H9 (cell line): ENCODE results near the gene LARGE1. TPM values are rescaled to one million over a fixed set of nuclear protein-coding genes. Genes with fewer than 3 reads are reported as not detected.
A peak's percentile ranks its signal among the peaks of the same experiment; 100 is the strongest.

Experiments
- DNase-seq: peaks from one replicate; pipeline ENCODE4 v3.0.0-alpha.2; 2017
- H2AFZ ChIP-seq: one replicate; pipeline ENCODE4 v1.6.1; 2013; ENCODE audit warnings: mild to moderate bottlenecking, low read length, control low read depth, moderate library complexity
- H2AK5ac ChIP-seq: 2 replicates; pipeline ENCODE4 v1.6.1; 2013; ENCODE audit warnings: low read length, control low read depth, mixed read lengths; ENCODE audit not compliant: insufficient read length
- H2BK120ac ChIP-seq: one replicate; pipeline ENCODE4 v1.6.1; 2013; ENCODE audit warnings: low read depth, mild to moderate bottlenecking, low read length, control low read depth, inconsistent platforms; ENCODE audit not compliant: poor library complexity, severe bottlenecking
- H2BK12ac ChIP-seq: 2 replicates; pipeline ENCODE4 v1.6.1; 2013; ENCODE audit warnings: low read length, control low read depth, mixed read lengths, low read depth; ENCODE audit not compliant: insufficient read length
- H2BK15ac ChIP-seq: 2 replicates; pipeline ENCODE4 v1.6.1; 2013; ENCODE audit warnings: low read depth, low read length, control low read depth
- H2BK20ac ChIP-seq: one replicate; pipeline ENCODE4 v1.6.1; 2013; ENCODE audit warnings: low read depth, mild to moderate bottlenecking, low read length, control low read depth, inconsistent platforms; ENCODE audit not compliant: poor library complexity, severe bottlenecking
- H2BK5ac ChIP-seq: 2 replicates; pipeline ENCODE4 v1.6.1; 2013; ENCODE audit warnings: low read length, control low read depth, mixed read lengths; ENCODE audit not compliant: insufficient read length
- H3K14ac ChIP-seq: 2 replicates; pipeline ENCODE4 v1.6.1; 2013; ENCODE audit warnings: low read length, control low read depth; ENCODE audit not compliant: insufficient read depth
- H3K18ac ChIP-seq: 2 replicates; pipeline ENCODE4 v1.6.1; 2013; ENCODE audit warnings: low read depth, mild to moderate bottlenecking, mixed read lengths, low read length, control low read depth; ENCODE audit not compliant: insufficient read length
- H3K23ac ChIP-seq: 2 replicates; pipeline ENCODE4 v1.6.1; 2013; ENCODE audit warnings: low read length, control low read depth, mixed read lengths, low read depth; ENCODE audit not compliant: insufficient read length
- H3K23me2 ChIP-seq: 2 replicates; pipeline ENCODE4 v1.6.1; 2013; ENCODE audit warnings: low read depth, mild to moderate bottlenecking, mixed read lengths, low read length, control low read depth; ENCODE audit not compliant: insufficient read length, poor library complexity, severe bottlenecking
- H3K27ac ChIP-seq: 2 replicates; pipeline ENCODE4 v1.5.1; 2013; ENCODE audit warnings: low read length, control low read depth, mixed read lengths, low read depth; ENCODE audit not compliant: insufficient read length
- H3K27me3 ChIP-seq: 2 replicates; pipeline ENCODE4 v1.6.1; 2013; ENCODE audit warnings: low read length, control low read depth, inconsistent platforms; ENCODE audit not compliant: insufficient read depth
- H3K4ac ChIP-seq: 2 replicates; pipeline ENCODE4 v1.6.1; 2013; ENCODE audit warnings: low read depth, mild to moderate bottlenecking, control low read depth, inconsistent platforms, low read length, moderate library complexity
- H3K4me1 ChIP-seq: 2 replicates; pipeline ENCODE4 v1.6.1; 2013; ENCODE audit warnings: low read length, control low read depth, inconsistent platforms; ENCODE audit not compliant: insufficient read depth
- H3K4me2 ChIP-seq: 2 replicates; pipeline ENCODE4 v1.6.1; 2013; ENCODE audit warnings: low read length, control low read depth, mixed read lengths; ENCODE audit not compliant: insufficient read length, insufficient read depth
- H3K56ac ChIP-seq: 2 replicates; pipeline ENCODE4 v1.6.1; 2013; ENCODE audit warnings: low read depth, mild to moderate bottlenecking, mixed read lengths, low read length, control low read depth; ENCODE audit not compliant: insufficient read length
- H3K79me1 ChIP-seq: 2 replicates; pipeline ENCODE4 v1.6.1; 2013; ENCODE audit warnings: low read depth, mild to moderate bottlenecking, moderate library complexity, low read length, control low read depth, inconsistent platforms; ENCODE audit not compliant: insufficient read depth, poor library complexity, severe bottlenecking
- H3K79me2 ChIP-seq: 2 replicates; pipeline ENCODE4 v1.6.1; 2013; ENCODE audit warnings: low read length, control low read depth, inconsistent platforms; ENCODE audit not compliant: insufficient read depth
- H3K9ac ChIP-seq: 2 replicates; pipeline ENCODE4 v1.6.1; 2013; ENCODE audit warnings: low read length, control low read depth, mixed read lengths; ENCODE audit not compliant: insufficient read length; ENCODE audit errors: extremely low read depth
- H3K9me3 ChIP-seq: one replicate; pipeline ENCODE4 v1.6.1; 2013; ENCODE audit warnings: low read depth, low read length, inconsistent platforms; ENCODE audit not compliant: control insufficient read depth
- H3T11ph ChIP-seq: one replicate; pipeline ENCODE4 v1.6.1; 2013; ENCODE audit warnings: mild to moderate bottlenecking, low read length, control low read depth, inconsistent platforms
- H4K20me1 ChIP-seq: one replicate; pipeline ENCODE4 v1.6.1; 2013; ENCODE audit not compliant: control insufficient read depth, insufficient read length, insufficient read depth
- H4K5ac ChIP-seq: 2 replicates; pipeline ENCODE4 v1.6.1; 2013; ENCODE audit warnings: low read depth, mild to moderate bottlenecking, mixed read lengths, low read length, control low read depth; ENCODE audit not compliant: insufficient read length
- H4K8ac ChIP-seq: replicated peaks from 2 replicates; pipeline ENCODE4 v1.6.1; 2013; ENCODE audit warnings: low read length, control low read depth, mixed read lengths, low read depth; ENCODE audit not compliant: insufficient read length
- H4K91ac ChIP-seq: 2 replicates; pipeline ENCODE4 v1.6.1; 2013; ENCODE audit warnings: low read depth, mild to moderate bottlenecking, moderate library complexity, mixed read lengths, low read length, control low read depth; ENCODE audit not compliant: insufficient read length
- H3K27ac Mint-ChIP-seq, 3 experiments: 2 replicates in 2 of 3; 3 replicates in 1 of 3; pipeline ENCODE4 v1.8.0; 2020 to 2021; ENCODE audit warnings: mixed read lengths in 3 of 3, mild to moderate bottlenecking in 1 of 3, moderate library complexity in 1 of 3
- H3K27me3 Mint-ChIP-seq: 2 replicates; pipeline ENCODE4 v1.8.0; 2021; ENCODE audit warnings: low read depth, mild to moderate bottlenecking, moderate library complexity, mixed read lengths
- H3K36me3 Mint-ChIP-seq, 3 experiments: 2 replicates in 2 of 3; 3 replicates in 1 of 3; pipeline ENCODE4 v1.8.0; 2020 to 2021; ENCODE audit warnings: low read depth in 3 of 3, mixed read lengths in 3 of 3; ENCODE audit not compliant: insufficient read depth in 1 of 3
- H3K4me1 Mint-ChIP-seq, 2 experiments: 2 replicates each; pipeline ENCODE4 v1.8.0; 2020; ENCODE audit warnings: mixed read lengths in 2 of 2
- H3K4me3 Mint-ChIP-seq, 2 experiments: 2 replicates in 1 of 2; 3 replicates in 1 of 2; pipeline ENCODE4 v1.8.0; 2020 to 2021; ENCODE audit warnings: mild to moderate bottlenecking in 2 of 2, mixed read lengths in 2 of 2, moderate library complexity in 1 of 2
- H3K9me3 Mint-ChIP-seq, 2 experiments: 2 replicates in 1 of 2; 3 replicates in 1 of 2; pipeline ENCODE4 v1.8.0; 2020; ENCODE audit warnings: mild to moderate bottlenecking in 2 of 2, mixed read lengths in 2 of 2, moderate library complexity in 1 of 2
- WGBS: extraction: QIAGEN DNeasy Blood & Tissue Kit; methylation state at CpG from one replicate; pipeline ENCODE4 v1.1.7; 2013; ENCODE audit warnings: missing lambda C conversion rate, low lambda C conversion rate, mixed read lengths; ENCODE audit not compliant: insufficient read length; ENCODE audit errors: extremely low coverage; 5-methylcytosine and 5-hydroxymethylcytosine counted together
- total RNA-seq: library from RNA; stranded (reverse); gene quantifications from 2 replicates; pipeline ENCODE4 v1.2.1, GENCODE V29; 2021
- TF ChIP-seq, protein P1 (sequence below): fragments of 200-600 bp; sonication (generic); conservative IDR thresholded peaks from 3 replicates; pipeline ENCODE4 v1.8.0; 2021; ENCODE audit warnings: antibody characterized with exemption, mild to moderate bottlenecking

Gene LARGE1
- total RNA-seq, 1 experiment from 2014 or later = 43.5 TPM

DNA sequence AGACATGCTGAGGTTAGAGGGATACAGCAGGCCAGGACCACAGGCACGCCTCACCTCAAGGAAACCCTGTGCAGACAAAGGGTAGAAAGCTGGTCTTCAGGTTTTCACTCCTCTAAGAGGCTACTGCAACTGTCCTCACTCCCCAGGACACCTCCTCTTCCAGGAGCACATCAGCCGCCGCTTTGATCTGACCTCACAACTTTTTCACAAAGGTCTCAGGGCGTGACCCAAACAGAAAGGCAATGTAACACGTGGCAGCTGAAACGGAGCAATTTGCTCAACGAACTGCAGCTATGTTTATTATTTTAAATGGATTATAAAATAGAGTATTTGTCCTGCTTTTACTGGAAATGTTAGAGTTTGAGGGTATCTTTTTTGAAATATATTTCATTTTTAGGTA is 46.1 kb downstream of the LARGE1 start:
- Histone ChIP-seq H3T11ph (no peak overlapping the region), H3K79me1 (no peaks in the 10 kb centered on the region), H3K9ac (no peak overlapping the region), H4K20me1 (no peaks in the 10 kb centered on the region), H3K18ac (peak overlapping the region; percentile 17), H3K23ac (no peak overlapping the region), H4K5ac (no peak overlapping the region), H2BK15ac (no peak overlapping the region), H3K14ac (no peak overlapping the region), H2BK120ac (no peak overlapping the region), H2BK5ac (no peak overlapping the region), H2BK12ac (no peak overlapping the region), H2AK5ac (no peak overlapping the region), H3K4me2 (no peak overlapping the region), H2BK20ac (no peak overlapping the region), H3K27ac (no peak overlapping the region), H3K23me2 (no peaks in the 10 kb centered on the region), H3K79me2 (peaks cover 33% of the 10 kb centered on the region; the same call in 1 of the 2 replicates), H3K9me3 (no peaks in the 10 kb centered on the region), H2AFZ (no peak overlapping the region), H4K91ac (no peak overlapping the region), H3K56ac (no peak overlapping the region), H3K4me1 (peaks cover 8% of the 10 kb centered on the region; the same call in 1 of the 2 replicates), H4K8ac (no peak overlapping the region), H3K27me3 (no peaks in the 10 kb centered on the region), H3K4ac (no peak overlapping the region)
- WGBS = no CpG with 5 or more reads among the region's 7 CpGs
- no peak for DNase-seq
- H3K4me1 Mint-ChIP-seq = peaks cover 41 to 66% of the 10 kb centered on the region in 2 experiments
- no peaks in the 10 kb centered on the region for H3K27me3 Mint-ChIP-seq
- TF ChIP-seq, protein P1, sequence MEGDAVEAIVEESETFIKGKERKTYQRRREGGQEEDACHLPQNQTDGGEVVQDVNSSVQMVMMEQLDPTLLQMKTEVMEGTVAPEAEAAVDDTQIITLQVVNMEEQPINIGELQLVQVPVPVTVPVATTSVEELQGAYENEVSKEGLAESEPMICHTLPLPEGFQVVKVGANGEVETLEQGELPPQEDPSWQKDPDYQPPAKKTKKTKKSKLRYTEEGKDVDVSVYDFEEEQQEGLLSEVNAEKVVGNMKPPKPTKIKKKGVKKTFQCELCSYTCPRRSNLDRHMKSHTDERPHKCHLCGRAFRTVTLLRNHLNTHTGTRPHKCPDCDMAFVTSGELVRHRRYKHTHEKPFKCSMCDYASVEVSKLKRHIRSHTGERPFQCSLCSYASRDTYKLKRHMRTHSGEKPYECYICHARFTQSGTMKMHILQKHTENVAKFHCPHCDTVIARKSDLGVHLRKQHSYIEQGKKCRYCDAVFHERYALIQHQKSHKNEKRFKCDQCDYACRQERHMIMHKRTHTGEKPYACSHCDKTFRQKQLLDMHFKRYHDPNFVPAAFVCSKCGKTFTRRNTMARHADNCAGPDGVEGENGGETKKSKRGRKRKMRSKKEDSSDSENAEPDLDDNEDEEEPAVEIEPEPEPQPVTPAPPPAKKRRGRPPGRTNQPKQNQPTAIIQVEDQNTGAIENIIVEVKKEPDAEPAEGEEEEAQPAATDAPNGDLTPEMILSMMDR = no peak
- H3K4me3 Mint-ChIP-seq = no peak overlapping the region; a peak in 1 of 5 replicates
- H3K36me3 Mint-ChIP-seq = no peaks in the 10 kb centered on the region; a peak in 1 of 7 replicates
- no peaks in the 10 kb centered on the region for H3K9me3 Mint-ChIP-seq
- peak overlapping the region; percentile 46 to 74 (median 56); a peak in 4 of 7 replicates for H3K27ac Mint-ChIP-seq
